Uterus (tissue), 4 donors: ENCODE measurements around the gene PMS1. TPM values are rescaled to one million over a fixed set of nuclear protein-coding genes. Genes with fewer than 3 reads are reported as not detected.
"Not testable (repeated sequence)": the region's sequence is repeated elsewhere in the genome, so short reads cannot be mapped to it uniquely, and the experiment has no call there.

Experiments
- DNase-seq, 2 donors: peaks; one replicate each; pipeline ENCODE4 v3.0.0-alpha.2; 2019 to 2020
- H3K27ac ChIP-seq, 2 donors: fragments of 200-600 bp; sonication (generic); 1 replicate in 1 of 2; 2 replicates in 1 of 2; pipeline ENCODE4 v1.5.1; 2016 to 2018
- H3K27me3 ChIP-seq, 2 donors: fragments of 200-600 bp; sonication (generic); one replicate each; pipeline ENCODE4 v1.5.1; 2018 to 2019; ENCODE audit warnings: control low read depth in 1 of 2
- H3K36me3 ChIP-seq, 2 donors: fragments of 200-600 bp; sonication (generic); one replicate each; pipeline ENCODE4 v1.5.1; 2019; ENCODE audit warnings: control low read depth in 1 of 2
- H3K4me1 ChIP-seq, 2 donors: fragments of 200-600 bp; sonication (generic); one replicate each; pipeline ENCODE4 v1.5.1; 2018 to 2019; ENCODE audit warnings: control low read depth in 1 of 2
- H3K4me3 ChIP-seq, 2 donors: fragments of 200-600 bp; sonication (generic); 1 replicate in 1 of 2; 2 replicates in 1 of 2; pipeline ENCODE4 v1.5.1; 2018 to 2019; ENCODE audit warnings: mild to moderate bottlenecking in 1 of 2
- H3K9me3 ChIP-seq, 2 donors: fragments of 200-600 bp; sonication (generic); one replicate each; pipeline ENCODE4 v1.5.1; 2019; ENCODE audit warnings: control low read depth in 1 of 2
- CTCF ChIP-seq, 4 experiments: fragments of 200-600 bp in 2 of 4; fragments of 450-650 bp in 2 of 4; sonication (generic) in 2 of 4; IDR thresholded peaks; one replicate each; pipeline ENCODE4 v1.5.1; 2016 to 2019; ENCODE audit warnings: antibody characterized with exemption in 4 of 4, mild to moderate bottlenecking in 2 of 4, moderate library complexity in 1 of 4
- POLR2A ChIP-seq, 2 donors: fragments of 450-650 bp; IDR thresholded peaks; one replicate each; pipeline ENCODE4 v1.6.1; 2016; ENCODE audit warnings: antibody characterized with exemption in 2 of 2, mild to moderate bottlenecking in 1 of 2, moderate library complexity in 1 of 2
- intact Hi-C: fragments of 100-400 bp; cut with DNase I; formaldehyde crosslinking; loops from one replicate; pipeline ENCODE4 v1.15.1; 2023; ENCODE audit warnings: low total_unique reads
- total RNA-seq, 4 donors: library from RNA; depleted of rRNA in 3 of 4; stranded (reverse); fragments of >200 nt in 3 of 4; gene quantifications; one replicate each; pipeline versions ENCODE4 v1.1.0 to v1.2.4, GENCODE V29; 2014 to 2023
- donor health status: DM: yes; HTN: yes; CAD: no.

The PMS1 gene
- total RNA-seq, 4 donors from 2014 or later, result 25.0 to 149 (median 58.5) TPM

GRCh38 chr2:189880429-189880828 lies 96.2 kb downstream of the PMS1 start:
- TF ChIP-seq POLR2A (IDR thresholded peaks at IDR 0.05), result no peak
- TF ChIP-seq CTCF (IDR thresholded peaks at IDR 0.05), result no peak
- H3K4me3 ChIP-seq, result no peak overlapping the region
- DNase-seq, result no peak
- H3K4me1 ChIP-seq, result peaks cover 0 to 5% of the 10 kb centered on the region in 2 donors
- no peaks in the 10 kb centered on the region for H3K36me3 ChIP-seq
- intact Hi-C loops, result no loop called here
- H3K27ac ChIP-seq, result peak overlapping the region in 1 of 2 donors; percentile 31
- no peaks in the 10 kb centered on the region for H3K9me3 ChIP-seq
- H3K27me3 ChIP-seq, result no peaks in the 10 kb centered on the region

- TF ChIP-seq CTCF (IDR thresholded peaks at IDR 0.05) (no peak), POLR2A (IDR thresholded peaks at IDR 0.05) (no peak)
- intact Hi-C loops, result no loop called here
These were observed 96.7 kb downstream of the PMS1 start for GRCh38 chr2:189880832-189881492.

GRCh38 chr2:189885368-189885767 lies 101.1 kb downstream of the PMS1 start:
- DNase-seq, result no peak
- TF ChIP-seq POLR2A (IDR thresholded peaks at IDR 0.05), result no peak
- TF ChIP-seq CTCF (IDR thresholded peaks at IDR 0.05), result no peak
- H3K36me3 ChIP-seq, result no peaks in the 10 kb centered on the region
- H3K4me1 ChIP-seq, result peaks cover 0 to 5% of the 10 kb centered on the region in 2 donors
- H3K4me3 ChIP-seq, result no peak overlapping the region
- H3K9me3 ChIP-seq, result no peaks in the 10 kb centered on the region
- no peak overlapping the region for H3K27ac ChIP-seq
- no peaks in the 10 kb centered on the region for H3K27me3 ChIP-seq
- intact Hi-C loops, result no loop called here

More at GRCh38 chr2:189880832-189881492, 96.7 kb downstream of the PMS1 start:
- no peak overlapping the region for H3K4me3 ChIP-seq
- H3K9me3 ChIP-seq, result no peaks in the 10 kb centered on the region
- no peaks in the 10 kb centered on the region for H3K36me3 ChIP-seq
- no peak for DNase-seq
- peaks cover 0 to 5% of the 10 kb centered on the region in 2 donors for H3K4me1 ChIP-seq
- H3K27me3 ChIP-seq, result no peaks in the 10 kb centered on the region
- peak overlapping the region in 1 of 2 donors; percentile 31 for H3K27ac ChIP-seq

- intact Hi-C loops, H3K27ac ChIP-seq, H3K4me3 ChIP-seq, H3K27me3 ChIP-seq, H3K4me1 ChIP-seq, H3K36me3 ChIP-seq, DNase-seq, H3K9me3 ChIP-seq: not testable (repeated sequence)
These were observed 108.5 kb downstream of the PMS1 start for GRCh38 chr2:189892546-189893294.

- intact Hi-C loops, result no loop called here
- H3K36me3 ChIP-seq, result no peaks in the 10 kb centered on the region
- H3K27me3 ChIP-seq, result peaks cover 0 to 3% of the 10 kb centered on the region in 2 donors
- no peaks in the 10 kb centered on the region for H3K4me1 ChIP-seq
- H3K27ac ChIP-seq, result no peak overlapping the region
- TF ChIP-seq POLR2A (IDR thresholded peaks at IDR 0.05) (no peak), CTCF (IDR thresholded peaks at IDR 0.05) (no peak)
- DNase-seq, result no peak
- H3K4me3 ChIP-seq, result no peak overlapping the region
- no peaks in the 10 kb centered on the region for H3K9me3 ChIP-seq
These were observed 112.6 kb downstream of the PMS1 start for GRCh38 chr2:189896809-189897208.
